Measurements from ENCODE around the gene HNRNPL.

DNA sequence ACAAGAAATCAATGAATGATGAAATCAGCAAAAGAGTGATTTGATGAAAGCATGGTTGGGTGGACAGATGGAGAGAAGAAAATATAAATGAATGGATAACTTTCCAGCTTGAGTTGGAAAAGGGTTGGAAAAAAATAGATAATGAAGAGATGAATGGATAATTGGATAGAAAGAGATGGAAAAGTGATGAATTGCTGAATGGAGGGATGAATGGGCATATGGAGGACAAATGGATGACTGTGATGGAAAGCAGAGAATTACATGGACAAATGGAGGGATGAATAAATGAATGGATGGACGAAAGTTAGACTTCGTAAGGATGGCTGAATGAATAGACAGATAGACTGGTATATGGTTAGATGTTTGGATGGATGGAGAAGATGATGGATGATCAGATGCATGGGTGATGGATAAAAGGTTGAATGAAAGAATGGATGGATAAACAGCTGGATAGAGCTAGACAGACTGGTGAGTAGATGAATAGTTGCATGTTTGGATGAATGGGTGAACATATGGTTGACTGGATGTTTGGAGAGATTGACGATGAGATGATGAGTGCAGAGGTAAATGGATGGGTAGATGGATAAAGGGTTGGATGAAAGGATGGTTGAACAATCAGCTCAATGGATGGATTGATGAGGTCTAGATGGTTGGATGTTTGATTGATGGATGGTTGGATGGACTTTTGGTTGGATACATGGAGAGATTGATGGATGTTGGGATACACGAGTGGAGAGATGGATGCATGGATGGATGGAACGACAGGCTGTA lies 49.0 kb downstream of the HNRNPL start:
- TF ChIP-seq, protein P1, sequence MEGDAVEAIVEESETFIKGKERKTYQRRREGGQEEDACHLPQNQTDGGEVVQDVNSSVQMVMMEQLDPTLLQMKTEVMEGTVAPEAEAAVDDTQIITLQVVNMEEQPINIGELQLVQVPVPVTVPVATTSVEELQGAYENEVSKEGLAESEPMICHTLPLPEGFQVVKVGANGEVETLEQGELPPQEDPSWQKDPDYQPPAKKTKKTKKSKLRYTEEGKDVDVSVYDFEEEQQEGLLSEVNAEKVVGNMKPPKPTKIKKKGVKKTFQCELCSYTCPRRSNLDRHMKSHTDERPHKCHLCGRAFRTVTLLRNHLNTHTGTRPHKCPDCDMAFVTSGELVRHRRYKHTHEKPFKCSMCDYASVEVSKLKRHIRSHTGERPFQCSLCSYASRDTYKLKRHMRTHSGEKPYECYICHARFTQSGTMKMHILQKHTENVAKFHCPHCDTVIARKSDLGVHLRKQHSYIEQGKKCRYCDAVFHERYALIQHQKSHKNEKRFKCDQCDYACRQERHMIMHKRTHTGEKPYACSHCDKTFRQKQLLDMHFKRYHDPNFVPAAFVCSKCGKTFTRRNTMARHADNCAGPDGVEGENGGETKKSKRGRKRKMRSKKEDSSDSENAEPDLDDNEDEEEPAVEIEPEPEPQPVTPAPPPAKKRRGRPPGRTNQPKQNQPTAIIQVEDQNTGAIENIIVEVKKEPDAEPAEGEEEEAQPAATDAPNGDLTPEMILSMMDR (IDR thresholded peaks at IDR 0.05) = no peak
- TF ChIP-seq POLR2AphosphoS5 (IDR thresholded peaks at IDR 0.05; ENCODE audit: low read depth, low read length) (no peak), TCF7L2 (IDR thresholded peaks at IDR 0.05; ENCODE audit: low read depth, low read length) (no peak), SIN3A (IDR thresholded peaks at IDR 0.05; ENCODE audit: borderline replicate concordance, insufficient read depth, low read depth, low read length) (no peak)
- TF ChIP-seq, protein P2, sequence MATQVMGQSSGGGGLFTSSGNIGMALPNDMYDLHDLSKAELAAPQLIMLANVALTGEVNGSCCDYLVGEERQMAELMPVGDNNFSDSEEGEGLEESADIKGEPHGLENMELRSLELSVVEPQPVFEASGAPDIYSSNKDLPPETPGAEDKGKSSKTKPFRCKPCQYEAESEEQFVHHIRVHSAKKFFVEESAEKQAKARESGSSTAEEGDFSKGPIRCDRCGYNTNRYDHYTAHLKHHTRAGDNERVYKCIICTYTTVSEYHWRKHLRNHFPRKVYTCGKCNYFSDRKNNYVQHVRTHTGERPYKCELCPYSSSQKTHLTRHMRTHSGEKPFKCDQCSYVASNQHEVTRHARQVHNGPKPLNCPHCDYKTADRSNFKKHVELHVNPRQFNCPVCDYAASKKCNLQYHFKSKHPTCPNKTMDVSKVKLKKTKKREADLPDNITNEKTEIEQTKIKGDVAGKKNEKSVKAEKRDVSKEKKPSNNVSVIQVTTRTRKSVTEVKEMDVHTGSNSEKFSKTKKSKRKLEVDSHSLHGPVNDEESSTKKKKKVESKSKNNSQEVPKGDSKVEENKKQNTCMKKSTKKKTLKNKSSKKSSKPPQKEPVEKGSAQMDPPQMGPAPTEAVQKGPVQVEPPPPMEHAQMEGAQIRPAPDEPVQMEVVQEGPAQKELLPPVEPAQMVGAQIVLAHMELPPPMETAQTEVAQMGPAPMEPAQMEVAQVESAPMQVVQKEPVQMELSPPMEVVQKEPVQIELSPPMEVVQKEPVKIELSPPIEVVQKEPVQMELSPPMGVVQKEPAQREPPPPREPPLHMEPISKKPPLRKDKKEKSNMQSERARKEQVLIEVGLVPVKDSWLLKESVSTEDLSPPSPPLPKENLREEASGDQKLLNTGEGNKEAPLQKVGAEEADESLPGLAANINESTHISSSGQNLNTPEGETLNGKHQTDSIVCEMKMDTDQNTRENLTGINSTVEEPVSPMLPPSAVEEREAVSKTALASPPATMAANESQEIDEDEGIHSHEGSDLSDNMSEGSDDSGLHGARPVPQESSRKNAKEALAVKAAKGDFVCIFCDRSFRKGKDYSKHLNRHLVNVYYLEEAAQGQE (IDR thresholded peaks at IDR 0.05; ENCODE audit: insufficient read depth in 1 of 2, low read depth in 2 of 2, low read length in 1 of 2) = no peak

All from Panc1 (cell line).